Spinal cord (tissue), 10 donors: ENCODE measurements around the gene COL20A1. TPM values are rescaled to one million over a fixed set of nuclear protein-coding genes. Genes with fewer than 3 reads are reported as not detected.
A peak's percentile ranks its signal among the peaks of the same experiment; 100 is the strongest.

Experiments
- DNase-seq, 6 donors: peaks; one replicate each; pipeline versions ENCODE4 v3.0.0 to v3.0.0-alpha.2; 2013 to 2015; ENCODE audit warnings: low spot score in 6 of 6, low read depth in 4 of 6
- H3K27ac ChIP-seq: one replicate; pipeline ENCODE4 v1.5.1; 2013; ENCODE audit warnings: low read depth, low read length, control low read depth
- H3K27me3 ChIP-seq: one replicate; pipeline ENCODE4 v1.6.1; 2013; ENCODE audit warnings: low read length; ENCODE audit not compliant: control insufficient read depth, insufficient read depth
- H3K36me3 ChIP-seq: one replicate; pipeline ENCODE4 v1.6.1; 2013; ENCODE audit warnings: low read length; ENCODE audit not compliant: control insufficient read depth, insufficient read depth
- H3K4me1 ChIP-seq: one replicate; pipeline ENCODE4 v1.6.1; 2013; ENCODE audit warnings: low read length; ENCODE audit not compliant: control insufficient read depth, insufficient read depth
- H3K4me3 ChIP-seq: one replicate; pipeline ENCODE4 v1.5.1; 2013; ENCODE audit warnings: low read depth, low read length, control low read depth
- H3K9me3 ChIP-seq: one replicate; pipeline ENCODE4 v1.6.1; 2013; ENCODE audit warnings: low read length; ENCODE audit not compliant: control insufficient read depth, insufficient read depth
- WGBS: methylation state at CpG from one replicate; pipeline ENCODE4 v1.1.5; 2013; ENCODE audit warnings: missing lambda C conversion rate; ENCODE audit not compliant: insufficient coverage; 5-methylcytosine and 5-hydroxymethylcytosine counted together
- polyA plus RNA-seq, 2 donors: library from polyadenylated mRNA; unstranded; fragments of 120-200 nt; gene quantifications; one replicate each; pipeline ENCODE4 v1.2.1, GENCODE V29; 2013; ENCODE audit not compliant: insufficient read length in 2 of 2
- total RNA-seq, 2 donors: library from RNA; depleted of rRNA in 1 of 2; stranded (reverse); fragments of 120-200 nt in 1 of 2; fragments of >200 nt in 1 of 2; gene quantifications; one replicate each; pipeline versions ENCODE4 v1.2.3 to v1.2.4, GENCODE V29; 2013 to 2014
- donor health status: healthy.

The COL20A1 gene
- total and polyA plus RNA-seq, 4 donors = 10.3 to 50.9 (median 32.2) TPM

GRCh38 chr20:63306673-63307537, 13.9 kb downstream of the COL20A1 start:
- Histone ChIP-seq H3K27me3 (no peaks in the 10 kb centered on the region), H3K4me1 (peaks cover 21% of the 10 kb centered on the region), H3K36me3 (peaks cover 42% of the 10 kb centered on the region), H3K27ac (no peak overlapping the region), H3K4me3 (no peak overlapping the region), H3K9me3 (no peaks in the 10 kb centered on the region)
- no peak for DNase-seq
- 79% methylated on average over 35 of the region's 35 CpGs for WGBS

- no peak overlapping the region for H3K27ac ChIP-seq
- no peak overlapping the region for H3K4me3 ChIP-seq
- H3K4me1 ChIP-seq = peaks cover 27% of the 10 kb centered on the region
- H3K9me3 ChIP-seq = no peaks in the 10 kb centered on the region
- peaks cover 48% of the 10 kb centered on the region for H3K36me3 ChIP-seq
- no peak for DNase-seq
- 84% methylated on average over 23 of the region's 23 CpGs for WGBS
- no peaks in the 10 kb centered on the region for H3K27me3 ChIP-seq
Observed at GRCh38 chr20:63307538-63308217, 14.7 kb downstream of the COL20A1 start.

- no peaks in the 10 kb centered on the region for H3K9me3 ChIP-seq
- WGBS = 74% methylated on average over 30 of the region's 30 CpGs
- DNase-seq = no peak
- no peaks in the 10 kb centered on the region for H3K27me3 ChIP-seq
- H3K27ac ChIP-seq = no peak overlapping the region
- peaks cover 55% of the 10 kb centered on the region for H3K36me3 ChIP-seq
- H3K4me3 ChIP-seq = no peak overlapping the region
- peaks cover 28% of the 10 kb centered on the region for H3K4me1 ChIP-seq
Observed at GRCh38 chr20:63308218-63308911, 15.4 kb downstream of the COL20A1 start.

- peaks cover 28% of the 10 kb centered on the region for H3K4me1 ChIP-seq
- no peaks in the 10 kb centered on the region for H3K9me3 ChIP-seq
- peak in 2 of 6 donors; percentile 75 to 84 for DNase-seq
- peaks cover 66% of the 10 kb centered on the region for H3K36me3 ChIP-seq
- no peak overlapping the region for H3K27ac ChIP-seq
- no peaks in the 10 kb centered on the region for H3K27me3 ChIP-seq
- WGBS = 30% methylated on average over 31 of the region's 35 CpGs
- H3K4me3 ChIP-seq = no peak overlapping the region
Observed at GRCh38 chr20:63309261-63310071, 16.5 kb downstream of the COL20A1 start.

GRCh38 chr20:63310265-63310991, 17.4 kb downstream of the COL20A1 start:
- Histone ChIP-seq H3K27me3 (no peaks in the 10 kb centered on the region), H3K4me3 (no peak overlapping the region), H3K36me3 (peaks cover 74% of the 10 kb centered on the region), H3K9me3 (no peaks in the 10 kb centered on the region), H3K27ac (no peak overlapping the region), H3K4me1 (peaks cover 28% of the 10 kb centered on the region)
- 80% methylated on average over 19 of the region's 20 CpGs for WGBS
- no peak for DNase-seq

- Histone ChIP-seq H3K27me3 (no peaks in the 10 kb centered on the region), H3K4me1 (peaks cover 33% of the 10 kb centered on the region), H3K9me3 (no peaks in the 10 kb centered on the region), H3K27ac (no peak overlapping the region), H3K4me3 (no peak overlapping the region), H3K36me3 (peaks cover 75% of the 10 kb centered on the region)
- DNase-seq = no peak
- WGBS = 93% methylated on average over 28 of the region's 29 CpGs
Observed at GRCh38 chr20:63311186-63311832, 18.3 kb downstream of the COL20A1 start.

- Histone ChIP-seq H3K27ac (no peak overlapping the region), H3K27me3 (no peaks in the 10 kb centered on the region), H3K36me3 (peaks cover 73% of the 10 kb centered on the region), H3K4me1 (peaks cover 33% of the 10 kb centered on the region), H3K4me3 (no peak overlapping the region), H3K9me3 (no peaks in the 10 kb centered on the region)
- no peak for DNase-seq
- 88% methylated on average over 15 of the region's 18 CpGs for WGBS
Observed at GRCh38 chr20:63311833-63312243, 18.9 kb downstream of the COL20A1 start.

- H3K36me3 ChIP-seq = peaks cover 68% of the 10 kb centered on the region
- no peaks in the 10 kb centered on the region for H3K27me3 ChIP-seq
- H3K4me3 ChIP-seq = no peak overlapping the region
- H3K4me1 ChIP-seq = peaks cover 33% of the 10 kb centered on the region
- DNase-seq = no peak
- no peaks in the 10 kb centered on the region for H3K9me3 ChIP-seq
- 62% methylated on average over 5 of the region's 9 CpGs for WGBS
- no peak overlapping the region for H3K27ac ChIP-seq
Observed at GRCh38 chr20:63312273-63312672, 19.3 kb downstream of the COL20A1 start.
